Thoracic aorta (tissue), 2 donors: ENCODE data around the gene PRDM5. TPM values are rescaled to one million over a fixed set of nuclear protein-coding genes. Genes with fewer than 3 reads are reported as not detected.

ENCODE experiments used
- ATAC-seq: fragments of 150-250 bp; one replicate; pipeline ENCODE4 v1.8.0; 2017; ENCODE audit warnings: low read depth; ENCODE audit not compliant: insufficient number of reproducible peaks, low FRiP score
- DNase-seq: peaks from one replicate; pipeline ENCODE4 v3.0.0-alpha.2; 2020; ENCODE audit warnings: low spot score
- H3K27ac ChIP-seq, 2 donors: fragments of 200-600 bp; sonication (generic); 1 replicate in 1 of 2; 2 replicates in 1 of 2; pipeline ENCODE4 v1.5.1; 2016; ENCODE audit warnings: mild to moderate bottlenecking in 2 of 2, moderate library complexity in 2 of 2
- H3K27me3 ChIP-seq: fragments of 200-600 bp; sonication (generic); replicated peaks from 2 replicates; pipeline ENCODE4 v1.6.0; 2016; ENCODE audit warnings: mild to moderate bottlenecking; ENCODE audit not compliant: insufficient read depth
- H3K36me3 ChIP-seq: fragments of 200-600 bp; sonication (generic); one replicate; pipeline ENCODE4 v1.5.1; 2016
- H3K4me1 ChIP-seq, 2 donors: fragments of 200-600 bp; sonication (generic); 1 replicate in 1 of 2; 2 replicates in 1 of 2; pipeline versions ENCODE4 v1.5.1 to v1.6.0; 2016; ENCODE audit warnings: low read depth in 2 of 2, mild to moderate bottlenecking in 1 of 2; ENCODE audit not compliant: control insufficient read depth in 1 of 2
- H3K4me3 ChIP-seq: fragments of 200-600 bp; sonication (generic); 2 replicates; pipeline ENCODE4 v1.5.1; 2016; ENCODE audit warnings: mild to moderate bottlenecking
- H3K9me3 ChIP-seq: fragments of 200-600 bp; sonication (generic); 2 replicates; pipeline ENCODE4 v1.5.1; 2016
- total RNA-seq, 2 donors: library from RNA; depleted of rRNA; stranded (reverse); fragments of >200 nt; gene quantifications; one replicate each; pipeline versions ENCODE4 v1.1.0 to v1.2.3, GENCODE V29; 2016
- TF ChIP-seq, protein P1 (sequence below): fragments of 200-600 bp; sonication (generic); IDR thresholded peaks from one replicate; pipeline ENCODE4 v1.5.1; 2019; ENCODE audit warnings: antibody characterized with exemption

PRDM5 gene
- total RNA-seq, 2 donors from 2014 or later: 16.6 to 19.9 TPM

DNA sequence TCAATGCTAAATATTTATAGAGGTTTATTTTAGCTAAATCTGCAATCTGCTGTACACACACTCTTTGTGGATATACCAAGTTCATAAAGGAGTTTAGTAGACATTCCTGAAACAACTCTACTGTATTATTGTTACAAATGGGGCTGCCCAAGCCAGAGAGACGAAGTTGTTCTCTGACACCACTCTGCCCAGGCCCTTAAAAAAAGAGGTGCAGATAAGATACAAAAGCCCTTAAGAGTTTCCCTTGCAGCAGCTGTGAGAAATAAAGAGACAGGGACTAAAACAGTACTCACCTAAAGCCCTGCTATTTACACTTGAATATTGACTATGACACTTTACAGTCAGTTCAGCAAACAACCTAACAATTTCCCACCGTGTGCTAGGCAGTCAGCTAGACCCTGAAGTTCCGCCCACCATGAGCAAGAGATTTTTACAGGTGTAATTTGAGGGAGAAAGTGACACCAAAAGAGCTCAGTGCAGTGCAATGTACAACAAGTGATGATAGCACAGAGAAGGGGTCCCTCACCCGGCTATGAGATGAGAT is 191.7 kb downstream of the PRDM5 start:
- Histone ChIP-seq H3K4me1 (no peaks in the 10 kb centered on the region), H3K27me3 (no peaks in the 10 kb centered on the region), H3K4me3 (no peak overlapping the region), H3K36me3 (no peaks in the 10 kb centered on the region), H3K27ac (no peak overlapping the region), H3K9me3 (no peaks in the 10 kb centered on the region)
- TF ChIP-seq, protein P1, sequence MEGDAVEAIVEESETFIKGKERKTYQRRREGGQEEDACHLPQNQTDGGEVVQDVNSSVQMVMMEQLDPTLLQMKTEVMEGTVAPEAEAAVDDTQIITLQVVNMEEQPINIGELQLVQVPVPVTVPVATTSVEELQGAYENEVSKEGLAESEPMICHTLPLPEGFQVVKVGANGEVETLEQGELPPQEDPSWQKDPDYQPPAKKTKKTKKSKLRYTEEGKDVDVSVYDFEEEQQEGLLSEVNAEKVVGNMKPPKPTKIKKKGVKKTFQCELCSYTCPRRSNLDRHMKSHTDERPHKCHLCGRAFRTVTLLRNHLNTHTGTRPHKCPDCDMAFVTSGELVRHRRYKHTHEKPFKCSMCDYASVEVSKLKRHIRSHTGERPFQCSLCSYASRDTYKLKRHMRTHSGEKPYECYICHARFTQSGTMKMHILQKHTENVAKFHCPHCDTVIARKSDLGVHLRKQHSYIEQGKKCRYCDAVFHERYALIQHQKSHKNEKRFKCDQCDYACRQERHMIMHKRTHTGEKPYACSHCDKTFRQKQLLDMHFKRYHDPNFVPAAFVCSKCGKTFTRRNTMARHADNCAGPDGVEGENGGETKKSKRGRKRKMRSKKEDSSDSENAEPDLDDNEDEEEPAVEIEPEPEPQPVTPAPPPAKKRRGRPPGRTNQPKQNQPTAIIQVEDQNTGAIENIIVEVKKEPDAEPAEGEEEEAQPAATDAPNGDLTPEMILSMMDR: no peak
- DNase-seq (no peak), ATAC-seq (no peak)

DNA sequence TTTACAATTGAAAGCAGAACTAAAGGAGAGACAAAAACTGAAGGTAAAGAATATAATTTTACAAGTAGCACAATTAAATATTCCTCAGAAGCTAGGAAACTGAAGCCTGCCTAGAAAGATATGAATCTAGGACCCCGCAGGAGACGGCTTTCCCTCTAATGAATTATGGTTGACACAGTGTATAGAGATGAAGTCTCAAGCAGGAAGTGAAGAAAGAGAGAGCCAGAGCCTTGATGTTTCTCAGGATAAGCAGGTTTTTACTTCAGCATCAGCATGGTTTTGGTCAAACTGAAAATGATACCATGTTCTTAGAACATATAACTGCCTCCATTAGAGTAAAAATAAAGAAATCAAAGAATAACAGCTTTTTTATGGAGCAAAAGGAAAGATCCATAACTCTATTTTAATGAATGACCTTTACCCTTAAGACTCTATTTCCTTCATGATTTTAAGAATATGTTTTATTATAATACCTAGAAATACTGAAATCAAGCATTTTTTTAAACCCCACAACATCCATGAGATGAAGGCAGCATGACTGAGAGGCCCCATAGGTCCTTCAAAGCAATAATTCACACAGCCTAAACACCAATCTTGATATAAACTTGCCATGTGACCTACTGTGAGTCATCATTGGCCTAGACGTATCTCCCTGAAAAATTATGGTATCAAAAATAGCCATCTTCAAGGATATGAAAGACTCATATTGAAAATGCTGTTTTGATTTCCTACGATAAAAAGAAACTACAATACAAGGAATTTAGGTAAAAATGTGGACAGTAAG is 193.4 kb downstream of the PRDM5 start:
- ATAC-seq: no peak
- no peaks in the 10 kb centered on the region for H3K27me3 ChIP-seq
- H3K9me3 ChIP-seq: no peaks in the 10 kb centered on the region
- no peaks in the 10 kb centered on the region for H3K36me3 ChIP-seq
- no peaks in the 10 kb centered on the region for H3K4me1 ChIP-seq
- TF ChIP-seq, protein P1: no peak
- no peak for DNase-seq
- H3K27ac ChIP-seq: no peak overlapping the region
- H3K4me3 ChIP-seq: no peak overlapping the region

DNA sequence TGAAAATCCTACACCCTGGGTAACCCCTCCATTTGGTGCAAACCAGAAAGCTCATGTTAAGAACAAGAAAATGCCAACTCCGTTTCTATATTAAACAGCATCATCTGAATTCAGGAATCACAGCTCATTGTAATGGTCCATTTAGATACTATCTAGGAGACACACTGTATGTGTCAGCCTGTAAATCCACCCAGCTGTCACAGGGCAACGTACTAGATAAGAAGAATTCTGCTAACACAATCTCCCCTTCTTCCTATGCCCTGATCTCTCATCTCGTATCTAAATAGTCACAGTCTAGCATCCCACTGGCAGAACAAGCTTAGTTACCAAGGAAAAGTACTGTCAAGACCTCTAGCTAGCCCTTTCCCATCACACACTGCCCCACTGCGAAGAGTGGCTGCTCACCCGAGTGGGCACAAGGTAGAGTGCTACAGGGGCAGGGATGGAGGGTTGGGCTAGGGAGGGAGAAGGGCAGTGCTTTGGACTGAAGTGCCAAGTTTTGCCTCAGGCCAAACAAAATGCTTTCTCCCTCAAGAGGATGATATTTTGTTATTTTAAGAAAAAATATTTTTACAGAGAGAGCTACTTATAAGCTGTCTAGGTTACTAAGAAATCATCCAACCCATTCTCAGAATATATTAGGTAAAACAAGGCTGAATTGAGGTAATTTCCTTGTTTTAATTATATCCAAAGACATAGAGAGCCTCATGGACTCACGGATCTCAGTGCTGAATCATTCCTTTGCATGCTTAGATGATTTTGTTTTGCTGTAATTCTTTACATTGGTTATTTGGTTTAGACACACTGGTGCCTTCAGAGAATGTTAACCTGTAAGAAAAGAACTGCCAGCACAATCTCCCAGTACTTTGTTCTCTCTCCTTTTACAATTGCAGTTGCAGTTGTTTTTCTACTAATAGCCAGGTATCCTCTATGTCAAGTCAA is 196.6 kb downstream of the PRDM5 start:
- H3K4me3 ChIP-seq: no peak overlapping the region
- H3K27me3 ChIP-seq: no peaks in the 10 kb centered on the region
- no peaks in the 10 kb centered on the region for H3K4me1 ChIP-seq
- no peaks in the 10 kb centered on the region for H3K9me3 ChIP-seq
- ATAC-seq (no peak), DNase-seq (no peak)
- H3K27ac ChIP-seq: no peak overlapping the region
- no peaks in the 10 kb centered on the region for H3K36me3 ChIP-seq
- TF ChIP-seq, protein P1: no peak

DNA sequence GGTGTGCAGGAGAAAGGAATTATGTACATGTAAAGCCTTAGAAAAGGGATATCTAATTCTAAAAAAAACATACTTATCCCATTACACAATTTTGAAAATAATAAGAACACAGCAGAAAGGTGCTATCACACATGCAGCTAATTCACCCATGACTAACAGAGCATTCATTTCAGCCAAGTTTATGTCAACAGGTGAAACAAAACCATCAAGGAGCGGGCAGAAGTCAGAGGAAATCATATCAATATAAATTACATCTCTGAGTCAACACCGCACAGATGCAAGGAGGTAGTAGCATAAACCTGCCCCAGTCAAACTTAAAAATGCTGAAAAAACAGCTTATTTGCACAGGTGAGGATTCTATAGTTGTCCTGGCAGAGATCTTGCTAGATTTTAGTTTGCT is 197.9 kb downstream of the PRDM5 start:
- ATAC-seq (no peak), DNase-seq (no peak)
- no peaks in the 10 kb centered on the region for H3K4me1 ChIP-seq
- H3K36me3 ChIP-seq: no peaks in the 10 kb centered on the region
- no peak overlapping the region for H3K27ac ChIP-seq
- TF ChIP-seq, protein P1: no peak
- no peak overlapping the region for H3K4me3 ChIP-seq
- H3K9me3 ChIP-seq: no peaks in the 10 kb centered on the region
- no peaks in the 10 kb centered on the region for H3K27me3 ChIP-seq

DNA sequence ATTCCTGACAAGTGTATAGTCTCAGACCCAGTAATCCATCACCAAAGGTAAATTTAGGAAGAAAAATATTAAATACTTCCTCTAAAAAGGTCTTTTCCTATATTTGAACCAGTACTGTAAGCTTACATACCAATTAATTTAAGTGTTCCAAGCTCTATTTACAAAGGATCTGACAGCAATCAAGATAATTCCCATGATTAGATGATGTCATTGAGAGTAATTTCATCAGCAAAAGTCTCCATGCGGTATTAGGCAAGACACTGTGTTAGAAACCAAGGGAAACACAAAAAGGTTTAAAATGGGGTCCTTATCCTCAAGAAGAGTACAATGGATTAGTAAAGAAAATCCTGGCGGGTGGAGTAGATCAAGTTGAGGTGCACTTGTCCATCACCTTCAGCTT is 198.5 kb downstream of the PRDM5 start:
- Histone ChIP-seq H3K27me3 (no peaks in the 10 kb centered on the region), H3K4me1 (no peaks in the 10 kb centered on the region), H3K27ac (no peak overlapping the region), H3K36me3 (no peaks in the 10 kb centered on the region), H3K9me3 (no peaks in the 10 kb centered on the region), H3K4me3 (no peak overlapping the region)
- no peak for ATAC-seq
- TF ChIP-seq, protein P1: no peak
- no peak for DNase-seq
